Endodermal cell (in vitro differentiated cells): ENCODE data around the gene BRSK2. TPM values are rescaled to one million over a fixed set of nuclear protein-coding genes. Genes with fewer than 3 reads are reported as not detected.

Source experiments
- DNase-seq: peaks from one replicate; pipeline ENCODE4 v3.0.0-alpha.2; 2017
- H3K27ac ChIP-seq: 2 replicates; pipeline ENCODE4 v1.5.1; 2013; ENCODE audit warnings: mild to moderate bottlenecking, low read depth, low read length, moderate library complexity
- H3K27me3 ChIP-seq: 2 replicates; pipeline ENCODE4 v1.6.1; 2013; ENCODE audit warnings: mild to moderate bottlenecking, low read length, moderate library complexity; ENCODE audit not compliant: insufficient read depth, control insufficient read depth, poor library complexity, severe bottlenecking
- H3K36me3 ChIP-seq: 2 replicates; pipeline ENCODE4 v1.7.0; 2013; ENCODE audit warnings: mild to moderate bottlenecking, low read length, moderate library complexity; ENCODE audit not compliant: control insufficient read depth, insufficient read depth
- H3K4me1 ChIP-seq: one replicate; pipeline ENCODE4 v1.7.0; 2013; ENCODE audit warnings: low read length; ENCODE audit not compliant: control insufficient read depth, insufficient read depth
- H3K4me3 ChIP-seq: 2 replicates; pipeline ENCODE4 v1.5.1; 2013; ENCODE audit warnings: mild to moderate bottlenecking, low read length, moderate library complexity
- H3K9ac ChIP-seq: 2 replicates; pipeline ENCODE4 v1.6.1; 2013; ENCODE audit warnings: mild to moderate bottlenecking, low read length, moderate library complexity; ENCODE audit not compliant: poor library complexity, severe bottlenecking; ENCODE audit errors: extremely low read depth
- H3K9me3 ChIP-seq: 2 replicates; pipeline ENCODE4 v1.6.1; 2013; ENCODE audit warnings: mild to moderate bottlenecking, low read length, moderate library complexity; ENCODE audit not compliant: control insufficient read depth
- H3K27ac Mint-ChIP-seq: 2 replicates; pipeline ENCODE4 v1.8.0; 2020; ENCODE audit warnings: mixed read lengths
- H3K27me3 Mint-ChIP-seq: 2 replicates; pipeline ENCODE4 v1.8.0; 2021; ENCODE audit warnings: mild to moderate bottlenecking, mixed read lengths; ENCODE audit not compliant: insufficient read depth
- H3K36me3 Mint-ChIP-seq: 2 replicates; pipeline ENCODE4 v1.8.0; 2020; ENCODE audit warnings: low read depth, mixed read lengths
- H3K4me1 Mint-ChIP-seq: 2 replicates; pipeline ENCODE4 v1.8.0; 2020; ENCODE audit warnings: mixed read lengths
- H3K4me3 Mint-ChIP-seq: 2 replicates; pipeline ENCODE4 v1.8.0; 2020; ENCODE audit warnings: mild to moderate bottlenecking, moderate library complexity, mixed read lengths
- H3K9me3 Mint-ChIP-seq: 2 replicates; pipeline ENCODE4 v1.8.0; 2020; ENCODE audit warnings: mild to moderate bottlenecking, mixed read lengths
- WGBS, 2 experiments: methylation state at CpG; one replicate each; pipeline versions ENCODE4 v1.1.5 to v1.1.7; 2013; ENCODE audit warnings: missing lambda C conversion rate in 2 of 2, mixed read lengths in 1 of 2; ENCODE audit not compliant: insufficient coverage in 1 of 2, insufficient read length in 1 of 2; 5-methylcytosine and 5-hydroxymethylcytosine counted together
- total RNA-seq, 2 donors: library from RNA; stranded (reverse); fragmentation: NEBNext Ultra II Directional in 1 of 2; extraction: Animal tissue kit (Norgen Biotek cat#: 25700) in 1 of 2; gene quantifications; 2 replicates in 1 of 2; 3 replicates in 1 of 2; pipeline ENCODE4 v1.2.1, GENCODE V29; 2021
- TF ChIP-seq, protein P1 (sequence below): fragments of 200-600 bp; sonication (generic); conservative IDR thresholded peaks from 2 replicates; pipeline ENCODE4 v1.5.0; 2021; ENCODE audit warnings: antibody characterized with exemption, mild to moderate bottlenecking

Gene BRSK2
- total RNA-seq, 2 donors from 2014 or later, result 9.4 to 10.3 TPM

DNA sequence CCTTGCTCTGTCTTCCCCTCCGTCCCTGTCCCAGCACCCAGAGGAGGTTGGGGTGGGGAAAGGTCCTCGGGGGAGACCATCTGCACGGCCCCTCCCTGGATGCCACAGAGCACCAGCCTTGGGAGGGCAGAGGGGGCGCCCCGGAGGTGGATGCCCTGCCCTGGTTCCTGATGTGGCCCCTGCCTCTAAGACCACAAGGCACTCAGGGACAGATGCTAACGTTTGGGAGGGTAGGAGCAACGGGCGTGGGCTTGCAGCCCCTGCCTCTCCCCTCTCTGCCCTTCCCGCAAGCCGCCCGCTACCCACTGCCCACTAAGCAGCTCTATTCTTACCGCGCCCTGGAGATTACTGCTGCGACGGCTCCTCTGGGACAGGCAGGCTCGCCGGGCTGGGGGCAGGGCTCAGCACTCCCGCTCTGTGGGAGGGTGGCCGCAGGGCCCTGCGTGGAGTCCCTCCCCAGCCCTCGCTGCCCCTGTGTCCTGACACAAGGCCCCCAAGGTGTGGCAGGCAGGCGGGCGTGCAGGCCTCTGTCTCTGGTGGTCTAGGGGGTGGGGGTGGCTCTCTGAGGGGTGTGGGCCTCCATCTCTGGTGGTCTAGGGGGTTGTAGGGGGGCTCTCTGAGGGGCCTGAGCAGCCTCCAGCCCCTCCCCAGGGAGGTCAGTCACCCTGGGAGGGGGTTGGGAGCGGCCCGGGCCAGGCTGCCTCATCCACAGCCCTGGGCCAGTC, 14.9 kb downstream of the BRSK2 start:
- Histone ChIP-seq H3K27me3 (no peaks in the 10 kb centered on the region), H3K9ac (no peak overlapping the region), H3K36me3 (no peaks in the 10 kb centered on the region), H3K27ac (no peak overlapping the region), H3K4me1 (no peaks in the 10 kb centered on the region), H3K9me3 (no peaks in the 10 kb centered on the region), H3K4me3 (no peak overlapping the region)
- Mint-ChIP-seq H3K4me1 (no peaks in the 10 kb centered on the region), H3K9me3 (peaks cover 4% of the 10 kb centered on the region), H3K36me3 (no peaks in the 10 kb centered on the region), H3K27ac (no peak overlapping the region), H3K4me3 (no peak overlapping the region), H3K27me3 (peaks cover 2% of the 10 kb centered on the region)
- 0 to 86% methylated on average over 1 to 23 of the region's 25 CpGs for WGBS, 2 experiments
- DNase-seq, result no peak
- TF ChIP-seq, protein P1, sequence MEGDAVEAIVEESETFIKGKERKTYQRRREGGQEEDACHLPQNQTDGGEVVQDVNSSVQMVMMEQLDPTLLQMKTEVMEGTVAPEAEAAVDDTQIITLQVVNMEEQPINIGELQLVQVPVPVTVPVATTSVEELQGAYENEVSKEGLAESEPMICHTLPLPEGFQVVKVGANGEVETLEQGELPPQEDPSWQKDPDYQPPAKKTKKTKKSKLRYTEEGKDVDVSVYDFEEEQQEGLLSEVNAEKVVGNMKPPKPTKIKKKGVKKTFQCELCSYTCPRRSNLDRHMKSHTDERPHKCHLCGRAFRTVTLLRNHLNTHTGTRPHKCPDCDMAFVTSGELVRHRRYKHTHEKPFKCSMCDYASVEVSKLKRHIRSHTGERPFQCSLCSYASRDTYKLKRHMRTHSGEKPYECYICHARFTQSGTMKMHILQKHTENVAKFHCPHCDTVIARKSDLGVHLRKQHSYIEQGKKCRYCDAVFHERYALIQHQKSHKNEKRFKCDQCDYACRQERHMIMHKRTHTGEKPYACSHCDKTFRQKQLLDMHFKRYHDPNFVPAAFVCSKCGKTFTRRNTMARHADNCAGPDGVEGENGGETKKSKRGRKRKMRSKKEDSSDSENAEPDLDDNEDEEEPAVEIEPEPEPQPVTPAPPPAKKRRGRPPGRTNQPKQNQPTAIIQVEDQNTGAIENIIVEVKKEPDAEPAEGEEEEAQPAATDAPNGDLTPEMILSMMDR, result no peak

DNA sequence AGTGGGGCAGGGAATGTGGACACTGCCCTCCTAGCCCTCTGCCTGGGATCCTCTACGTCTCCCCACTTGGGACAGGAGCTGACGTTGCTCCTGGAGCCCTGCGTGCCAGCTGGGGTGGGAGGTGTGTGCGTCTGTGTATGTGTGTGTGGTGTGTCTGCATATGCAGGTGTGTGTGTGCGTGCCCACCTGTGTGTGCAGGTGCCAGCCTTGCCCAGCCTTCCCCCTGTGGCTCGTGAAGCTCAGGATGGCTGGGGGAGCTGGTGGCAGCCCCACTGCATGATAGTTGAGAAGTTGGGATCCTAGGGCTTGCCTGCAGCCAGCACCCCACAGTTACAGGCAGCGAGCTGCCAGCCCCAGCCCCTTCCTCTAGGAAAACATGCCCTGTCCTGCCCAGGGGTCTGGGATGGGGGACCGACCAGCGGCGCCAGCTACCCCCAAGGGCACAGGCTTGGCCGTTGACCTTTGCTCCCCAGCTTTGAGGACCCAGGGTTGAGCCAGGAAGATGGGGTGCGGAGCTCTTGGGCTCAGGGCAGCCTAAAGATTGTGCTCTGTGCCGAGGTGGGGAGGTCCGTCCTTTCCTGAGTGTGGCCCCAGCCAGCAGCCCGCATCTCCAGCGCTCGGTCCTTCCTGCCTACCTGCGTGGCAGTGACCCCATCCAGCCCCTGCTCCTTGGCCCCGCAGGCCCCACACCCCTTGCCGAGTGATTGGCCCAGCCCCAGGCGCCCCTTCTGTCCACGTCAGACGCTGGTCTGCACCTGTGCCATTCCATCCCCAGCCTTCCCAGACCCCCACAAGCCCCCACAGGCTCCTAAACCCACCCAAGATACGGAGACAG, 15.7 kb downstream of the BRSK2 start:
- no peaks in the 10 kb centered on the region for H3K4me1 Mint-ChIP-seq
- no peaks in the 10 kb centered on the region for H3K36me3 Mint-ChIP-seq
- peaks cover 2% of the 10 kb centered on the region for H3K27me3 Mint-ChIP-seq
- H3K9me3 Mint-ChIP-seq, result peaks cover 5% of the 10 kb centered on the region
- no peaks in the 10 kb centered on the region for H3K36me3 ChIP-seq
- H3K27ac ChIP-seq, result no peak overlapping the region
- H3K4me3 ChIP-seq, result no peak overlapping the region
- no peaks in the 10 kb centered on the region for H3K4me1 ChIP-seq
- no peaks in the 10 kb centered on the region for H3K27me3 ChIP-seq
- TF ChIP-seq, protein P1, result no peak
- H3K4me3 Mint-ChIP-seq, result no peak overlapping the region
- H3K9ac ChIP-seq, result no peak overlapping the region
- WGBS, 2 experiments, result 91 to 99% methylated on average over 13 to 24 of the region's 24 CpGs
- H3K27ac Mint-ChIP-seq, result no peak overlapping the region
- H3K9me3 ChIP-seq, result no peaks in the 10 kb centered on the region
- DNase-seq, result no peak

DNA sequence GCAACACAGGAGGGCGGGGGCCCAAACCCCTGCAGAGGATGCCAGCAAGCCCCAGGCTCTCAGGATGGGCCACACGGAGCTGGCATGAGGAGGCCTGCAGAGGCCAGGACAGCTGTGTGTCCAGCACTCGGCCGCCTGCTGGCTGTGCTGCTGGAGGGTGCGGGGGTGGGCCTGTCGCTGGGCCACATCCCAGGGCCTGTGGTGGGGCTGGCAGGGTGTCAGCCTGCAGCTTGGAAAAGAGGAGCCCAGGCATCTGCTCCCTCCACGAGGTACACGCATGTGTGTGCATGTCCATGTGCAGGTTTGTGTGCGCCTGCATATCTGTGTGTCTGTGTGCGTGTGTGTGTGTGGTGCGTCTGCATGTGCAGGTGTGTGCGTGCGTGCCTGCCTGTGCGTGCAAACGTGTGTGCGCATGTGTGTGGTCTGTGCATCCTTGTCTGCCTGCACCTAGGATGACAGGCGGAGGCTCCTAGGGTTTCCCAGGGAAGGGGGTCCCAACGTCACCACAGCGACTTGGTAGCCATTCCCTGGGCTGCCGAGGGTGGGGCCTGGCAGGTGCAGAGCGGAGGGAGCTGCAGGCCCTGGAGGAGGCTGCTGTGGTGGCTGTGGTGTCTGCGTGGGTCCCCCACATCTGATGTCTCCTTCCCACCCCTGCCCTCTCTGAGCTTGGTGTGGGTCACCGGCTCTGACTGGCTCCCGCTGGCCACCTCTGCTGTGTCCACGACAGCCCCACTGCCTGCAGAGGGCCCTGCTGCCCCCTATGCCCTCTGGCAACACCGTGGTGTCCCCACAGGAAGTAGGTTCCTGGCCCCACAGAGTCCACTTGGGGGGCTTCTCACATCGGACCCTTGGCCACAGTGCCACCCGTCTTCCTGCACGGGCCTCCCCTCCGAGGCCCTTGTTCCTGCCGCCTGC, 17.1 kb downstream of the BRSK2 start:
- 92 to 95% methylated on average over 16 to 31 of the region's 31 CpGs for WGBS, 2 experiments
- H3K9me3 Mint-ChIP-seq, result peaks cover 8% of the 10 kb centered on the region
- DNase-seq, result no peak
- no peaks in the 10 kb centered on the region for H3K4me1 ChIP-seq
- no peaks in the 10 kb centered on the region for H3K4me1 Mint-ChIP-seq
- no peaks in the 10 kb centered on the region for H3K27me3 ChIP-seq
- H3K9ac ChIP-seq, result no peak overlapping the region
- no peak overlapping the region for H3K27ac Mint-ChIP-seq
- H3K36me3 ChIP-seq, result no peaks in the 10 kb centered on the region
- H3K9me3 ChIP-seq, result no peaks in the 10 kb centered on the region
- no peak overlapping the region for H3K4me3 Mint-ChIP-seq
- no peak overlapping the region for H3K4me3 ChIP-seq
- H3K27me3 Mint-ChIP-seq, result peaks cover 2% of the 10 kb centered on the region
- TF ChIP-seq, protein P1, result no peak
- no peak overlapping the region for H3K27ac ChIP-seq
- H3K36me3 Mint-ChIP-seq, result no peaks in the 10 kb centered on the region
